Uterus (tissue), 2 donors: Measurements from ENCODE around the gene SSH2.

Experiments
- CTCF ChIP-seq, 4 experiments: fragments of 200-600 bp in 2 of 4; fragments of 450-650 bp in 2 of 4; sonication (generic) in 2 of 4; IDR thresholded peaks; one replicate each; pipeline ENCODE4 v1.5.1; 2016 to 2019; ENCODE audit warnings: antibody characterized with exemption in 4 of 4, mild to moderate bottlenecking in 2 of 4, moderate library complexity in 1 of 4
- POLR2A ChIP-seq, 2 donors: fragments of 450-650 bp; IDR thresholded peaks; one replicate each; pipeline ENCODE4 v1.6.1; 2016; ENCODE audit warnings: antibody characterized with exemption in 2 of 2, mild to moderate bottlenecking in 1 of 2, moderate library complexity in 1 of 2

GRCh38 chr17:29793501-29793900 is 136.5 kb downstream of the SSH2 start:
- TF ChIP-seq POLR2A (IDR thresholded peaks at IDR 0.05) (no peak), CTCF (IDR thresholded peaks at IDR 0.05) (no peak)
